ENCODE measurements around the gene COL5A1. TPM values are rescaled to one million over a fixed set of nuclear protein-coding genes. Genes with fewer than 3 reads are reported as not detected.

Gene COL5A1
- total RNA-seq, 1 donor: 801 TPM

- Histone ChIP-seq H3K79me2 (ENCODE audit: insufficient read depth, low read length) (no peaks in the 10 kb centered on the region), H3K4me2 (ENCODE audit: insufficient read depth, low read length) (no peak overlapping the region), H3K27ac (ENCODE audit: low read depth, low read length) (no peak overlapping the region), H3K4me3 (ENCODE audit: insufficient read depth, low read length) (no peak overlapping the region), H3K4me1 (ENCODE audit: insufficient read depth, low read length) (no peaks in the 10 kb centered on the region), H4K20me1 (ENCODE audit: insufficient read depth, low read length) (peaks cover 64% of the 10 kb centered on the region), H2AFZ (ENCODE audit: low read length) (no peak overlapping the region), H3K27me3 (ENCODE audit: insufficient read depth, low read length) (no peaks in the 10 kb centered on the region), H3K9me3 (ENCODE audit: low read depth, low read length) (no peaks in the 10 kb centered on the region), H3K36me3 (ENCODE audit: insufficient read depth, low read length) (peaks cover 93% of the 10 kb centered on the region)
- no peak for TF ChIP-seq CTCF (IDR thresholded peaks at IDR 0.05; ENCODE audit: extremely low read depth, low read depth, low read length)
- DNase-seq (ENCODE audit: insufficient read length, low spot score, missing footprints): peak; percentile 87
Measured at GRCh38 chr9:134783699-134784039, 142.1 kb downstream of the COL5A1 start.

GRCh38 chr9:134784577-134785305 is 143.1 kb downstream of the COL5A1 start:
- H3K4me3 ChIP-seq (ENCODE audit: insufficient read depth, low read length): no peak overlapping the region
- no peaks in the 10 kb centered on the region for H3K27me3 ChIP-seq (ENCODE audit: insufficient read depth, low read length)
- no peaks in the 10 kb centered on the region for H3K79me2 ChIP-seq (ENCODE audit: insufficient read depth, low read length)
- no peaks in the 10 kb centered on the region for H3K4me1 ChIP-seq (ENCODE audit: insufficient read depth, low read length)
- H3K36me3 ChIP-seq (ENCODE audit: insufficient read depth, low read length): peaks cover 93% of the 10 kb centered on the region
- H3K27ac ChIP-seq (ENCODE audit: low read depth, low read length): no peak overlapping the region
- no peak for DNase-seq (ENCODE audit: insufficient read length, low spot score, missing footprints)
- H4K20me1 ChIP-seq (ENCODE audit: insufficient read depth, low read length): peaks cover 60% of the 10 kb centered on the region
- no peaks in the 10 kb centered on the region for H3K9me3 ChIP-seq (ENCODE audit: low read depth, low read length)
- H2AFZ ChIP-seq (ENCODE audit: low read length): no peak overlapping the region
- no peak for TF ChIP-seq CTCF (IDR thresholded peaks at IDR 0.05; ENCODE audit: extremely low read depth, low read depth, low read length)
- H3K4me2 ChIP-seq (ENCODE audit: insufficient read depth, low read length): no peak overlapping the region

- peaks cover 58% of the 10 kb centered on the region for H4K20me1 ChIP-seq (ENCODE audit: insufficient read depth, low read length)
Measured at GRCh38 chr9:134785325-134786108, 143.9 kb downstream of the COL5A1 start.

More at GRCh38 chr9:134785325-134786108, 143.9 kb downstream of the COL5A1 start:
- Histone ChIP-seq H3K4me3 (ENCODE audit: insufficient read depth, low read length) (no peak overlapping the region), H3K4me2 (ENCODE audit: insufficient read depth, low read length) (no peak overlapping the region), H3K4me1 (ENCODE audit: insufficient read depth, low read length) (no peaks in the 10 kb centered on the region), H2AFZ (ENCODE audit: low read length) (no peak overlapping the region), H3K79me2 (ENCODE audit: insufficient read depth, low read length) (no peaks in the 10 kb centered on the region), H3K9me3 (ENCODE audit: low read depth, low read length) (no peaks in the 10 kb centered on the region), H3K27me3 (ENCODE audit: insufficient read depth, low read length) (no peaks in the 10 kb centered on the region), H3K36me3 (ENCODE audit: insufficient read depth, low read length) (peaks cover 88% of the 10 kb centered on the region), H3K27ac (ENCODE audit: low read depth, low read length) (no peak overlapping the region)
- no peak for TF ChIP-seq CTCF (IDR thresholded peaks at IDR 0.05; ENCODE audit: extremely low read depth, low read depth, low read length)
- no peak for DNase-seq (ENCODE audit: insufficient read length, low spot score, missing footprints)

All from osteoblast (primary cell).